H9 (cell line): ENCODE measurements around the gene URAD. TPM values are rescaled to one million over a fixed set of nuclear protein-coding genes. Genes with fewer than 3 reads are reported as not detected.

ENCODE experiments used
- DNase-seq: peaks from one replicate; pipeline ENCODE4 v3.0.0-alpha.2; 2017
- H2AFZ ChIP-seq: one replicate; pipeline ENCODE4 v1.6.1; 2013; ENCODE audit warnings: mild to moderate bottlenecking, low read length, control low read depth, moderate library complexity
- H2AK5ac ChIP-seq: 2 replicates; pipeline ENCODE4 v1.6.1; 2013; ENCODE audit warnings: low read length, control low read depth, mixed read lengths; ENCODE audit not compliant: insufficient read length
- H2BK120ac ChIP-seq: one replicate; pipeline ENCODE4 v1.6.1; 2013; ENCODE audit warnings: low read depth, mild to moderate bottlenecking, low read length, control low read depth, inconsistent platforms; ENCODE audit not compliant: poor library complexity, severe bottlenecking
- H2BK12ac ChIP-seq: 2 replicates; pipeline ENCODE4 v1.6.1; 2013; ENCODE audit warnings: low read length, control low read depth, mixed read lengths, low read depth; ENCODE audit not compliant: insufficient read length
- H2BK15ac ChIP-seq: 2 replicates; pipeline ENCODE4 v1.6.1; 2013; ENCODE audit warnings: low read depth, low read length, control low read depth
- H2BK20ac ChIP-seq: one replicate; pipeline ENCODE4 v1.6.1; 2013; ENCODE audit warnings: low read depth, mild to moderate bottlenecking, low read length, control low read depth, inconsistent platforms; ENCODE audit not compliant: poor library complexity, severe bottlenecking
- H2BK5ac ChIP-seq: 2 replicates; pipeline ENCODE4 v1.6.1; 2013; ENCODE audit warnings: low read length, control low read depth, mixed read lengths; ENCODE audit not compliant: insufficient read length
- H3K14ac ChIP-seq: 2 replicates; pipeline ENCODE4 v1.6.1; 2013; ENCODE audit warnings: low read length, control low read depth; ENCODE audit not compliant: insufficient read depth
- H3K18ac ChIP-seq: 2 replicates; pipeline ENCODE4 v1.6.1; 2013; ENCODE audit warnings: low read depth, mild to moderate bottlenecking, mixed read lengths, low read length, control low read depth; ENCODE audit not compliant: insufficient read length
- H3K23ac ChIP-seq: 2 replicates; pipeline ENCODE4 v1.6.1; 2013; ENCODE audit warnings: low read length, control low read depth, mixed read lengths, low read depth; ENCODE audit not compliant: insufficient read length
- H3K23me2 ChIP-seq: 2 replicates; pipeline ENCODE4 v1.6.1; 2013; ENCODE audit warnings: low read depth, mild to moderate bottlenecking, mixed read lengths, low read length, control low read depth; ENCODE audit not compliant: insufficient read length, poor library complexity, severe bottlenecking
- H3K27ac ChIP-seq: 2 replicates; pipeline ENCODE4 v1.5.1; 2013; ENCODE audit warnings: low read length, control low read depth, mixed read lengths, low read depth; ENCODE audit not compliant: insufficient read length
- H3K27me3 ChIP-seq: 2 replicates; pipeline ENCODE4 v1.6.1; 2013; ENCODE audit warnings: low read length, control low read depth, inconsistent platforms; ENCODE audit not compliant: insufficient read depth
- H3K4ac ChIP-seq: 2 replicates; pipeline ENCODE4 v1.6.1; 2013; ENCODE audit warnings: low read depth, mild to moderate bottlenecking, control low read depth, inconsistent platforms, low read length, moderate library complexity
- H3K4me1 ChIP-seq: 2 replicates; pipeline ENCODE4 v1.6.1; 2013; ENCODE audit warnings: low read length, control low read depth, inconsistent platforms; ENCODE audit not compliant: insufficient read depth
- H3K4me2 ChIP-seq: 2 replicates; pipeline ENCODE4 v1.6.1; 2013; ENCODE audit warnings: low read length, control low read depth, mixed read lengths; ENCODE audit not compliant: insufficient read length, insufficient read depth
- H3K56ac ChIP-seq: 2 replicates; pipeline ENCODE4 v1.6.1; 2013; ENCODE audit warnings: low read depth, mild to moderate bottlenecking, mixed read lengths, low read length, control low read depth; ENCODE audit not compliant: insufficient read length
- H3K79me1 ChIP-seq: 2 replicates; pipeline ENCODE4 v1.6.1; 2013; ENCODE audit warnings: low read depth, mild to moderate bottlenecking, moderate library complexity, low read length, control low read depth, inconsistent platforms; ENCODE audit not compliant: insufficient read depth, poor library complexity, severe bottlenecking
- H3K79me2 ChIP-seq: 2 replicates; pipeline ENCODE4 v1.6.1; 2013; ENCODE audit warnings: low read length, control low read depth, inconsistent platforms; ENCODE audit not compliant: insufficient read depth
- H3K9ac ChIP-seq: 2 replicates; pipeline ENCODE4 v1.6.1; 2013; ENCODE audit warnings: low read length, control low read depth, mixed read lengths; ENCODE audit not compliant: insufficient read length; ENCODE audit errors: extremely low read depth
- H3K9me3 ChIP-seq: one replicate; pipeline ENCODE4 v1.6.1; 2013; ENCODE audit warnings: low read depth, low read length, inconsistent platforms; ENCODE audit not compliant: control insufficient read depth
- H3T11ph ChIP-seq: one replicate; pipeline ENCODE4 v1.6.1; 2013; ENCODE audit warnings: mild to moderate bottlenecking, low read length, control low read depth, inconsistent platforms
- H4K20me1 ChIP-seq: one replicate; pipeline ENCODE4 v1.6.1; 2013; ENCODE audit not compliant: control insufficient read depth, insufficient read length, insufficient read depth
- H4K5ac ChIP-seq: 2 replicates; pipeline ENCODE4 v1.6.1; 2013; ENCODE audit warnings: low read depth, mild to moderate bottlenecking, mixed read lengths, low read length, control low read depth; ENCODE audit not compliant: insufficient read length
- H4K8ac ChIP-seq: replicated peaks from 2 replicates; pipeline ENCODE4 v1.6.1; 2013; ENCODE audit warnings: low read length, control low read depth, mixed read lengths, low read depth; ENCODE audit not compliant: insufficient read length
- H4K91ac ChIP-seq: 2 replicates; pipeline ENCODE4 v1.6.1; 2013; ENCODE audit warnings: low read depth, mild to moderate bottlenecking, moderate library complexity, mixed read lengths, low read length, control low read depth; ENCODE audit not compliant: insufficient read length
- H3K27ac Mint-ChIP-seq, 3 experiments: 2 replicates in 2 of 3; 3 replicates in 1 of 3; pipeline ENCODE4 v1.8.0; 2020 to 2021; ENCODE audit warnings: mixed read lengths in 3 of 3, mild to moderate bottlenecking in 1 of 3, moderate library complexity in 1 of 3
- H3K27me3 Mint-ChIP-seq: 2 replicates; pipeline ENCODE4 v1.8.0; 2021; ENCODE audit warnings: low read depth, mild to moderate bottlenecking, moderate library complexity, mixed read lengths
- H3K36me3 Mint-ChIP-seq, 3 experiments: 2 replicates in 2 of 3; 3 replicates in 1 of 3; pipeline ENCODE4 v1.8.0; 2020 to 2021; ENCODE audit warnings: low read depth in 3 of 3, mixed read lengths in 3 of 3; ENCODE audit not compliant: insufficient read depth in 1 of 3
- H3K4me1 Mint-ChIP-seq, 2 experiments: 2 replicates each; pipeline ENCODE4 v1.8.0; 2020; ENCODE audit warnings: mixed read lengths in 2 of 2
- H3K4me3 Mint-ChIP-seq, 2 experiments: 2 replicates in 1 of 2; 3 replicates in 1 of 2; pipeline ENCODE4 v1.8.0; 2020 to 2021; ENCODE audit warnings: mild to moderate bottlenecking in 2 of 2, mixed read lengths in 2 of 2, moderate library complexity in 1 of 2
- H3K9me3 Mint-ChIP-seq, 2 experiments: 2 replicates in 1 of 2; 3 replicates in 1 of 2; pipeline ENCODE4 v1.8.0; 2020; ENCODE audit warnings: mild to moderate bottlenecking in 2 of 2, mixed read lengths in 2 of 2, moderate library complexity in 1 of 2
- CTCF ChIP-seq: fragments of 200-600 bp; sonication (generic); conservative IDR thresholded peaks from 3 replicates; pipeline ENCODE4 v1.8.0; 2021; ENCODE audit warnings: antibody characterized with exemption, mild to moderate bottlenecking
- WGBS: extraction: QIAGEN DNeasy Blood & Tissue Kit; methylation state at CpG from one replicate; pipeline ENCODE4 v1.1.7; 2013; ENCODE audit warnings: missing lambda C conversion rate, low lambda C conversion rate, mixed read lengths; ENCODE audit not compliant: insufficient read length; ENCODE audit errors: extremely low coverage; 5-methylcytosine and 5-hydroxymethylcytosine counted together
- total RNA-seq: library from RNA; stranded (reverse); gene quantifications from 2 replicates; pipeline ENCODE4 v1.2.1, GENCODE V29; 2021

Gene URAD
- total RNA-seq, 1 experiment from 2014 or later: not detected

- Histone ChIP-seq H4K91ac (no peak overlapping the region), H3K79me2 (no peaks in the 10 kb centered on the region), H3K27ac (no peak overlapping the region), H3K9ac (no peak overlapping the region), H3T11ph (no peak overlapping the region), H3K9me3 (no peaks in the 10 kb centered on the region), H2AK5ac (no peak overlapping the region), H4K8ac (no peak overlapping the region), H2BK12ac (no peak overlapping the region), H3K27me3 (peaks cover 66% of the 10 kb centered on the region), H3K4me1 (no peaks in the 10 kb centered on the region; the same call in 1 of the 2 replicates), H2BK5ac (no peak overlapping the region), H4K20me1 (no peaks in the 10 kb centered on the region), H2BK20ac (no peak overlapping the region), H2AFZ (no peak overlapping the region), H3K79me1 (no peaks in the 10 kb centered on the region), H2BK15ac (no peak overlapping the region), H3K14ac (no peak overlapping the region), H2BK120ac (no peak overlapping the region), H3K4ac (no peak overlapping the region), H4K5ac (no peak overlapping the region), H3K4me2 (peak overlapping the region; percentile 65), H3K56ac (no peak overlapping the region), H3K23me2 (peaks cover 7% of the 10 kb centered on the region), H3K23ac (no peak overlapping the region), H3K18ac (no peak overlapping the region)
- H3K27ac Mint-ChIP-seq: no peak overlapping the region
- H3K4me3 Mint-ChIP-seq: peak overlapping the region; percentile 57 to 79
- TF ChIP-seq CTCF: peak; percentile 99
- H3K27me3 Mint-ChIP-seq: peaks cover 98% of the 10 kb centered on the region
- H3K4me1 Mint-ChIP-seq: peaks cover 0 to 9% of the 10 kb centered on the region in 2 experiments; a peak in 2 of 4 replicates
- DNase-seq: peak; percentile 88
- H3K9me3 Mint-ChIP-seq: peaks cover 5 to 10% of the 10 kb centered on the region in 2 experiments; a peak in 3 of 5 replicates
- no peaks in the 10 kb centered on the region for H3K36me3 Mint-ChIP-seq
- WGBS: no CpG with 5 or more reads among the region's 71 CpGs
Observed at GRCh38 chr13:27953676-27954405, 34.7 kb downstream of the URAD start.
